Colon (tissue), 2 donors: ENCODE results near the gene GYPA.
A peak's percentile ranks its signal among the peaks of the same experiment; 100 is the strongest.
"Not testable (repeated sequence)": the region's sequence is repeated elsewhere in the genome, so short reads cannot be mapped to it uniquely, and the experiment has no call there.

Experiments
- FAIRE-seq: peaks from 2 replicates; lab custom pipeline; 2012; peaks lifted over from hg19 to GRCh38; lab: Jason Lieb, UNC
- donor health status: control.
- donor health status: control.

GYPA gene

GRCh38 chr4:144140594-144141295 is at the start of gene GYPA:
Gene GYPA (minus strand): TSS chr4:144140718. CDS start chr4:144140635, 83 bp downstream.
- FAIRE-seq: not testable (repeated sequence)

- FAIRE-seq: no peak
Observed at GRCh38 chr4:144190009-144190408, 49.5 kb upstream of the GYPA start.

GRCh38 chr4:144189121-144189520 is 48.6 kb upstream of the GYPA start:
- FAIRE-seq: no peak

GRCh38 chr4:144185086-144185485 is 44.6 kb upstream of the GYPA start:
- no peak for FAIRE-seq

- FAIRE-seq: no peak
Observed at GRCh38 chr4:144183165-144183564, 42.6 kb upstream of the GYPA start.

GRCh38 chr4:144181391-144181790 is 40.9 kb upstream of the GYPA start:
- FAIRE-seq: no peak

- no peak for FAIRE-seq
Observed at GRCh38 chr4:144179152-144179739, 38.7 kb upstream of the GYPA start.

- no peak for FAIRE-seq
Observed at GRCh38 chr4:144178414-144178813, 37.9 kb upstream of the GYPA start.

GRCh38 chr4:144176476-144176875 is 36.0 kb upstream of the GYPA start:
- FAIRE-seq: no peak

- peak; percentile 91 for FAIRE-seq
Observed at GRCh38 chr4:144174401-144175067, 34.0 kb upstream of the GYPA start.

GRCh38 chr4:144171697-144172096 is 31.2 kb upstream of the GYPA start:
- FAIRE-seq: no peak

GRCh38 chr4:144169211-144169610 is 28.7 kb upstream of the GYPA start:
- no peak for FAIRE-seq

GRCh38 chr4:144154044-144154443 is 13.5 kb upstream of the GYPA start:
- no peak for FAIRE-seq

GRCh38 chr4:144142690-144143326 is 2.3 kb upstream of the GYPA start:
- not testable (repeated sequence) for FAIRE-seq

- no peak for FAIRE-seq
Observed at GRCh38 chr4:144141493-144141892, 975 bp upstream of the GYPA start.

- not testable (repeated sequence) for FAIRE-seq
Observed at GRCh38 chr4:144139991-144140390, 527 bp downstream of the GYPA start.

GRCh38 chr4:144139547-144139946 is 971 bp downstream of the GYPA start:
- not testable (repeated sequence) for FAIRE-seq

- not testable (repeated sequence) for FAIRE-seq
Observed at GRCh38 chr4:144138239-144138638, 2.3 kb downstream of the GYPA start.

GRCh38 chr4:144137137-144137931 is 3.2 kb downstream of the GYPA start:
- FAIRE-seq: not testable (repeated sequence)

- FAIRE-seq: not testable (repeated sequence)
Observed at GRCh38 chr4:144136189-144136588, 4.3 kb downstream of the GYPA start.

GRCh38 chr4:144130167-144130566 is 10.4 kb downstream of the GYPA start:
- FAIRE-seq: not testable (repeated sequence)

- not testable (repeated sequence) for FAIRE-seq
Observed at GRCh38 chr4:144129336-144129875, 11.1 kb downstream of the GYPA start.
